ENCODE measurements around the gene IFNGR1.

The IFNGR1 gene

DNA sequence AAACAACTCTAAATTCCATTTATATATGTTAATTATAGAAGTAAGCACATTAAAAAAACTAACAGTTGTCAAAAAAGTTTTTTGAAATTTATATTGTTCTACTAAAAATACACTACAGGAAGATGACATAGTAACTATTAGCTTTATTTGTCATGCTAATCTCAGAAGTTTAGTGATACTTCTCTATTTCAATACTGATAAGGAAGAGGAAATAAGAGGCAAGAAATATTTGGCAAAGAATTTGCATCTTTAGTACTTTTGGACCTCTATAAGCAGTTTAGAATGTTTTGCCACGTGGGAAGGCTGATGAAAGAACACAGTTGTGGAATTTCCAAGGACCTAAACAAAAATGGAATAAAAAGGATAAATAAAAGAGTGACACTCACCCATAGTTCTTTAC lies 12.6 kb downstream of the IFNGR1 start:
- H3K36me3 ChIP-seq (ENCODE audit: control insufficient read depth, insufficient read depth, low read length) = peaks cover 9% of the 10 kb centered on the region
- no peak overlapping the region for H3K9ac ChIP-seq (ENCODE audit: low read depth, low read length)
- H3K4me3 ChIP-seq (ENCODE audit: low read depth, low read length) = no peak overlapping the region
- peaks cover 8% of the 10 kb centered on the region for H3K9me3 ChIP-seq (ENCODE audit: control insufficient read depth, insufficient read depth, low read length)
- H3K4me1 ChIP-seq (ENCODE audit: control insufficient read depth, insufficient read depth, low read length) = no peaks in the 10 kb centered on the region
- no peaks in the 10 kb centered on the region for H3K27me3 ChIP-seq (ENCODE audit: control insufficient read depth, insufficient read depth, low read length)

DNA sequence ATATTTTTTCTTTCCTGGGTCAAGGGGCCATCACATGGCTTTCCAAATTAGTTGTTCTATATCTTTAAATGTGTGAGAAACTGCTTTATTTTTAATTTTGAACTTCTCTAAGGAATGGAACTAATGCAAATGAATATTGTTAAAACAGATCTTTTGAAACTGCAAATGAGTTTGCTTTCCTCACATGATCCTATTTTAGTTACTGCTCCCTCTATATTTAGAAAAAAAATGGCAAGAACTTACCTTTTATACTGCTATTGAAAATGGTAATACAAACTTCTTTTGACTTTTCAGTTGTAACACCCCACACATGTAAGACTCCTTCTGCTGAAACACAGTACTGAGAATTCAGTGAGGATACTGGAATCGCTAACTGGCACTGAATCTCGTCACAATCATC lies 15.9 kb downstream of the IFNGR1 start:
- H3K27me3 ChIP-seq (ENCODE audit: control insufficient read depth, insufficient read depth, low read length) = no peaks in the 10 kb centered on the region
- peaks cover 16% of the 10 kb centered on the region for H3K36me3 ChIP-seq (ENCODE audit: control insufficient read depth, insufficient read depth, low read length)
- H3K9ac ChIP-seq (ENCODE audit: low read depth, low read length) = no peak overlapping the region
- H3K4me3 ChIP-seq (ENCODE audit: low read depth, low read length) = no peak overlapping the region
- H3K9me3 ChIP-seq (ENCODE audit: control insufficient read depth, insufficient read depth, low read length) = peaks cover under 1% of the 10 kb centered on the region
- H3K4me1 ChIP-seq (ENCODE audit: control insufficient read depth, insufficient read depth, low read length) = no peaks in the 10 kb centered on the region

DNA sequence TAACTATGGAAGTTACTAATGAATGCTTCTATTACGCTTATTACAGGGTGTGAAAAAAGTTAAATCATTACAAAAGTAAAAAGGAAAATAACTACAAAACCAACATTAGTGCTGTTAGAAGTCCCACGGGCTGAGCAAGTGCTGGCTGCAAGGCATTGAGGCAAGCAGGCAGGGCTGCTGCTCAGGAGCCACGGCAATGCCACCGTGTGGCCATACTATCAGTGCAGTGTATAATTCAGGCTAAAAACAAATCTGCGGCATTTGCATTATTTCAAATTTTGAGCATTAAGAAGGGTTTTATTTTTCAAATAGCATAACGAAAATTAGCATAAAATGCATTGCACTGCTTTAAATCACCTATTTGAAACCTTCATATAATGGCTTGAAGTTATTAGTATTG lies 17.1 kb downstream of the IFNGR1 start:
- no peak overlapping the region for H3K9ac ChIP-seq (ENCODE audit: low read depth, low read length)
- no peak overlapping the region for H3K4me3 ChIP-seq (ENCODE audit: low read depth, low read length)
- no peaks in the 10 kb centered on the region for H3K9me3 ChIP-seq (ENCODE audit: control insufficient read depth, insufficient read depth, low read length)
- H3K27me3 ChIP-seq (ENCODE audit: control insufficient read depth, insufficient read depth, low read length) = no peaks in the 10 kb centered on the region
- H3K4me1 ChIP-seq (ENCODE audit: control insufficient read depth, insufficient read depth, low read length) = no peaks in the 10 kb centered on the region
- H3K36me3 ChIP-seq (ENCODE audit: control insufficient read depth, insufficient read depth, low read length) = peaks cover 19% of the 10 kb centered on the region

DNA sequence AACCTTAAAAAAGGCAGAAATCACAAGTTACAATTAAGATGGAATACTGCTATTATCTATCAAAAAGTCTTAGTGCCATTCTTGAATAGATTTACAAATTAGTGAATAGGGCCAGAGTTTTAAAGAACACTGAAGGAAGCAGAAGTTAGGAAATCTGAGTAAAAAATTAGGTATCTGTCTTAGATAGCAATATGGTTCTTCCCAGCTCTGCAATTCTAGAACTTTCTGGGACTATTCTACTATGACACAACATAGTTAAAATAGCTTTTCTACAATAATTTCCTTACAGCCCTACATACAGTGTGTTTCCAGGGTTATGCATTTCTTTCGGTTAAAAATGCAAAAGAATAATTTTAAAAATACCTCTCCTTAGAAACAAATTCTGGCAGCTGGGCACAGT lies 18.2 kb downstream of the IFNGR1 start:
- Histone ChIP-seq H3K9me3 (ENCODE audit: control insufficient read depth, insufficient read depth, low read length) (no peaks in the 10 kb centered on the region), H3K27me3 (ENCODE audit: control insufficient read depth, insufficient read depth, low read length) (no peaks in the 10 kb centered on the region), H3K4me3 (ENCODE audit: low read depth, low read length) (no peak overlapping the region), H3K9ac (ENCODE audit: low read depth, low read length) (no peak overlapping the region), H3K36me3 (ENCODE audit: control insufficient read depth, insufficient read depth, low read length) (peaks cover 19% of the 10 kb centered on the region), H3K4me1 (ENCODE audit: control insufficient read depth, insufficient read depth, low read length) (no peaks in the 10 kb centered on the region)

DNA sequence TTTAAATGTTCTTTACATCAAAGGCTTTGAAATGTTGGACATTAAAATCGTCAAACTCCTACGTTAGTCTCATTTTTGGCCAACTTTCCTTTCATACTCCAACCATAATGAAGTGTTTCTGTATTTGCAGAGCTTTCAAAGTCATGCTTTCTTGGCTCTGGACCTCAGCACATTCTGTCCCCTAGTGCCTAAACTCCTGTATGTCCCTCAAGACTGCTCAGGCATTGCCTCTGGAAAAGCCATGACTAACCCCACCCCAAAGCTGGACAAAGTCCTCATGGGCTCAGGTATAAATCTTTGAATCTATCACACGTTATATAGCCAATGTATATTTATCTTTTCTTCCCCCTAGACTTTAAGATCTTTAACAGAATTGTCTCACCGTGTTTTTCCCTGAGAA lies 18.9 kb downstream of the IFNGR1 start:
- no peak overlapping the region for H3K4me3 ChIP-seq (ENCODE audit: low read depth, low read length)
- peaks cover 19% of the 10 kb centered on the region for H3K36me3 ChIP-seq (ENCODE audit: control insufficient read depth, insufficient read depth, low read length)
- H3K4me1 ChIP-seq (ENCODE audit: control insufficient read depth, insufficient read depth, low read length) = no peaks in the 10 kb centered on the region
- H3K9ac ChIP-seq (ENCODE audit: low read depth, low read length) = no peak overlapping the region
- H3K9me3 ChIP-seq (ENCODE audit: control insufficient read depth, insufficient read depth, low read length) = no peaks in the 10 kb centered on the region
- H3K27me3 ChIP-seq (ENCODE audit: control insufficient read depth, insufficient read depth, low read length) = no peaks in the 10 kb centered on the region

DNA sequence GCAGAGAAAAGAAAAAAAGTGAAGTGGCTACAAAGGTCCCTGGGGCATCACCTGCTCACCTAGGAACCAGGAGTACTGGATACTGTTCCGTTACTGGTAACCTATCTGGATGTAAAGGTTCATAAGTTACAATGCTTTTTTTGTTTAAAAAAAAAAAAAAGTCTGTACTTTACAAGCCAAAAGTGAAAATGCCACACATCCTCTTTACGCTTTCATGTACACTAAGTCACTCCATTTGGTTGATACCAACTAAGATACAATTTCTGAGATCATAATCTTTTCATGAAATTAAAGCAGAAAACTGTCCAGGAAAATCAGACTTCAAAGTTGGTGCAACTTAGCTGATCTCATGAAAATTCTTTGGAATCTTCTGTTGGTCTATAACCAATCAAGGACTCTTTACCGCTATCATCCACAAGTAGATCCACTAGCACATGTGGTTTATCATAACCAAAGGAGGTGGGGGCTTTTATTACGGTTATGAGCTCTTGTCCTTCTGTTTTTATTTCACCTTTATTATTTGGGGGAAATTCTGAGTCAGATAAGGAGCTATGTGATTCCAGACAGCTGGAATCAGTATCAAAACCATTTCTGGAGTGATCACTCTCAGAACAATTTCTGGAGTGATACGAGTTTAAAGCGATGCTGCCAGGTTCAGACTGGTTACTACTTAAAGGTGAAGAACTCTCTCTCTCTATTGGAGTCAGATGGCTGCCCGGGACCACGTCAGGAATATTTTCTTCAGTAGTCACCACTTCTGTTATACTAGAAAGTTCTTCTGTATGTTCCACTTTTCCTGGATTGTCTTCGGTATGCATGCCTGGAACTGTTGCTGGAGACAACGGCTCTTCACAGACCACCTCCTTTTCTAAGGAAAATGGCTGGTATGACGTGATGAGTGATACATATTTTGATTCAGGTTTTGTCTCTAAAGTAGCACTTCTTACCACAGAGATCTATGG lies 21.2 kb downstream of the IFNGR1 start:
- no peak overlapping the region for H3K4me3 ChIP-seq (ENCODE audit: low read depth, low read length)
- H3K27me3 ChIP-seq (ENCODE audit: control insufficient read depth, insufficient read depth, low read length) = no peaks in the 10 kb centered on the region
- H3K4me1 ChIP-seq (ENCODE audit: control insufficient read depth, insufficient read depth, low read length) = no peaks in the 10 kb centered on the region
- H3K9me3 ChIP-seq (ENCODE audit: control insufficient read depth, insufficient read depth, low read length) = no peaks in the 10 kb centered on the region
- no peak overlapping the region for H3K9ac ChIP-seq (ENCODE audit: low read depth, low read length)
- peaks cover 14% of the 10 kb centered on the region for H3K36me3 ChIP-seq (ENCODE audit: control insufficient read depth, insufficient read depth, low read length)

DNA sequence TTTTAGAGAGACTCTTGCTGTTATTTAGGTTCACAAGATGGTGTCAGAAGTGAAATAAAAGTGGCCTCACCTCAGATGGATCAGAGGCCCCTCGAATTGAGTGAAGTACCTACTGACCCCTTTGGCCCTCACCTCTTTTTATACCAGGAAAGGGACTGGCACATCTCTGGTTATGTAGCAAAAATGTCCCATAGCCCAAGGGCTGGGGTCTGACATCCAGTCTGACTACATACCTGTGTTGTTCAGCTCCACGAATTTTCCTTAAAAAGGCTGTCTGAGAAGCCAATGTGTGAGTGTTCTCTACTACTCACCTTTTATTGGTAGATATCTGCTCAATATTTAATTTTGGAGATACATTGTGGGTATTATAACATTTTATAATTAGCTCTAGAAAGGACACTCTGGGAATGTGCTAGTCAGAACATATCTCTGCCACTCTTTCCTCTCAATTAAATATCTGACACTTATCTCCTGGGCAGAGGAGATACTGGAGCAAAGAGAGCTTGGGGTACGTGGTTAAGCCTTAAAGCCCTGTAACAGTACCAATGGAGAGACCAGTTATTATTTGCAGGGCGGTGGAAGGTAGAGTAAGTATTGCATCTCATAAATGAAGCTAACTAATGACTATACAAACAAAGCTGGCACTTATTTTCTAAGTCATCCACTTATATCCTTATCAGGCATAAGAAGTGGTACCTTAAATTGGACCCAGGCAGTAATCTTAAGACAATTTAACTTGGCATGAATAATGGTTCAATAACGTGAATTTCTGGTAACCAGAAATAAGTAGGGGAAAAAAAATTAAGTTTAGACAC lies 25.7 kb downstream of the IFNGR1 start:
- no peak overlapping the region for H3K4me3 ChIP-seq (ENCODE audit: low read depth, low read length)
- H3K36me3 ChIP-seq (ENCODE audit: control insufficient read depth, insufficient read depth, low read length) = peaks cover 6% of the 10 kb centered on the region
- no peaks in the 10 kb centered on the region for H3K9me3 ChIP-seq (ENCODE audit: control insufficient read depth, insufficient read depth, low read length)

DNA sequence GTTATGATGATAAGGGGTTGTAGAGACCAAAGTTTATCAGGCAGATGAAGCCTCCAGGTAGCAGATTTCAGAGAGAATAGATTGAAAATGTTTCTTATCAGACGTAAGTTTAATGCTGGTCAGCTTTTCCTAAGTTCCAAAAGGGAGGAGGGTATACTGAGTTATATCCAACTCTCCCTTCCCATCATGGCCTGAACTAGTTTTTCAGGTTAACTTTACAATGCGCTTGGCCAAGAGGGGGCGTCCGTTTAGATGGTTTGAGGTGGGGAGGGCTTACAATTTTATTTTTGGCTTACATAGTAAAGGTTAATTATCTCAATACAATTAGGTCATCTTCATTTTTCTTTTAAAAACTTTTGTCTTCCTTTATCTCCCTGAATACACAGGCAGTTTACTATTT lies 26.4 kb downstream of the IFNGR1 start:
- Histone ChIP-seq H3K4me1 (ENCODE audit: control insufficient read depth, insufficient read depth, low read length) (no peaks in the 10 kb centered on the region), H3K27me3 (ENCODE audit: control insufficient read depth, insufficient read depth, low read length) (no peaks in the 10 kb centered on the region), H3K9ac (ENCODE audit: low read depth, low read length) (no peak overlapping the region), H3K4me3 (ENCODE audit: low read depth, low read length) (no peak overlapping the region), H3K9me3 (ENCODE audit: control insufficient read depth, insufficient read depth, low read length) (no peaks in the 10 kb centered on the region), H3K36me3 (ENCODE audit: control insufficient read depth, insufficient read depth, low read length) (no peaks in the 10 kb centered on the region)

More for the DNA sequence above, 25.7 kb downstream of the IFNGR1 start:
- no peaks in the 10 kb centered on the region for H3K27me3 ChIP-seq (ENCODE audit: control insufficient read depth, insufficient read depth, low read length)
- no peaks in the 10 kb centered on the region for H3K4me1 ChIP-seq (ENCODE audit: control insufficient read depth, insufficient read depth, low read length)
- H3K9ac ChIP-seq (ENCODE audit: low read depth, low read length) = no peak overlapping the region

DNA sequence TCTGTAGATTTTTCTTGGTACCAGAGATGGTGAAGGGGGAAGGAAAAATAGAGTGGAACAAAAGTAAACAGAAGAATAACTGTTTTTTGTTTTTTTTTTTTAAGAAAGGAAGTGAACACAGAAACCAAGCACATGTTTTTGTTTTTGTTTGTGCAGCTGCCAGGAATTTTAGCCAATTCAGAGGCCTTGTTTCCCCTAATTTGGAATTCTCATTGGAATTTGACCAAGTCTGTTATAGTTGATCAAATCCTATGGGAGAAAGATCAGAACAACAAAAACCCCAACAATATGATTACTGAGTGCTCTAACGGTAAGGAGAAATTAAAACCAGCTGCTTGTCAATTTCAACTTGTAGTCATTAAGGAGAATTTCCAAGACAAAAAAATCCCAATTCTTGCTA lies 27.5 kb downstream of the IFNGR1 start:
- Histone ChIP-seq H3K36me3 (ENCODE audit: control insufficient read depth, insufficient read depth, low read length) (no peaks in the 10 kb centered on the region), H3K4me3 (ENCODE audit: low read depth, low read length) (no peak overlapping the region), H3K27me3 (ENCODE audit: control insufficient read depth, insufficient read depth, low read length) (no peaks in the 10 kb centered on the region), H3K9ac (ENCODE audit: low read depth, low read length) (no peak overlapping the region), H3K4me1 (ENCODE audit: control insufficient read depth, insufficient read depth, low read length) (no peaks in the 10 kb centered on the region), H3K9me3 (ENCODE audit: control insufficient read depth, insufficient read depth, low read length) (peaks cover 8% of the 10 kb centered on the region)

DNA sequence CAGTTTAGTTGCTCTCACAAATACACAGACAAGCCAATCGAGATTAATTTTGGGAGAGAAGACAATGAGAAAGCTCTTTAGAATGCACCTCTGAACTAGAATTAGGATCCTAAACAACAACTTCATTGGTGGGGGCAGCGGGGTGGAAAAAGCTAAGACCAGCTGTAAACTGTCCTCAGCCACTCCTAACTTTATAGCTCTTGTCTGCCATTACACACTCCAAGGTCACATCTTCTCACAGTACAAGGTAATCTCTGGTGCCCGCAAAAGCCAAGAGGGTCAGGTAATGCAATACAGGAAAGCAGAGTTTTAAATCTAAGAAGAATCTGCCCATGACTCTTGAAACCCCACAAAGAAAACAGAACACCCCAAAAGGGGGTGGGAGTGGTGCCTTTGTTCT lies 27.9 kb downstream of the IFNGR1 start:
- no peaks in the 10 kb centered on the region for H3K36me3 ChIP-seq (ENCODE audit: control insufficient read depth, insufficient read depth, low read length)
- no peaks in the 10 kb centered on the region for H3K27me3 ChIP-seq (ENCODE audit: control insufficient read depth, insufficient read depth, low read length)
- peaks cover 11% of the 10 kb centered on the region for H3K9me3 ChIP-seq (ENCODE audit: control insufficient read depth, insufficient read depth, low read length)
- H3K9ac ChIP-seq (ENCODE audit: low read depth, low read length) = no peak overlapping the region
- no peak overlapping the region for H3K4me3 ChIP-seq (ENCODE audit: low read depth, low read length)
- no peaks in the 10 kb centered on the region for H3K4me1 ChIP-seq (ENCODE audit: control insufficient read depth, insufficient read depth, low read length)

DNA sequence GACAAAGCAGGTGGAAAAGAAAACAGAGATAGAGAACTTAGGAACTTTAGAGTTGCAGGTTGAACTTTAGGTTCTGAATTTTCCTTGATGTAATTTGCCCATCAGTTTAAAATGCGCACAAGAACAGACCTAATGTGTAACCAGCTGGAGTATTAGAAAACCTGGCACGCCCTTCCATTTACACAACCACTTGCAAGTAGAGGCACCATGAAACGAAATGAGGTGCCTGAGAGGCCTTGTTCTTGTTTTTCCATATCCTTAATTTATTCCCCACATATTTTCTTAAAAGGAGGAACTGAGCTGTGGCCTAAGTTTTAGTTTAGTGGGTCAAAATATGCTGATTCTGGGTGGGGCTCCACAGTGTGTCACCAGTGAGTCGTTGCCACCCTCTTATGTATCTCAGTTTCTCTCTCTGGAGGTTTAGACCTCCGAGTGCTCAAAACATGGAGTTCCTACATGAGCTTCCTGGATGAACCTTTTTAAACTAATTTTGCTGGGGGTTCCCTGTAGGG lies 28.5 kb downstream of the IFNGR1 start:
- no peaks in the 10 kb centered on the region for H3K4me1 ChIP-seq (ENCODE audit: control insufficient read depth, insufficient read depth, low read length)
- no peak overlapping the region for H3K9ac ChIP-seq (ENCODE audit: low read depth, low read length)
- peaks cover 15% of the 10 kb centered on the region for H3K9me3 ChIP-seq (ENCODE audit: control insufficient read depth, insufficient read depth, low read length)
- no peak overlapping the region for H3K4me3 ChIP-seq (ENCODE audit: low read depth, low read length)
- no peaks in the 10 kb centered on the region for H3K36me3 ChIP-seq (ENCODE audit: control insufficient read depth, insufficient read depth, low read length)
- no peaks in the 10 kb centered on the region for H3K27me3 ChIP-seq (ENCODE audit: control insufficient read depth, insufficient read depth, low read length)

Measured in iPS-15b (cell line).